ENCODE data around the gene PITPNM3.

PITPNM3 gene

DNA sequence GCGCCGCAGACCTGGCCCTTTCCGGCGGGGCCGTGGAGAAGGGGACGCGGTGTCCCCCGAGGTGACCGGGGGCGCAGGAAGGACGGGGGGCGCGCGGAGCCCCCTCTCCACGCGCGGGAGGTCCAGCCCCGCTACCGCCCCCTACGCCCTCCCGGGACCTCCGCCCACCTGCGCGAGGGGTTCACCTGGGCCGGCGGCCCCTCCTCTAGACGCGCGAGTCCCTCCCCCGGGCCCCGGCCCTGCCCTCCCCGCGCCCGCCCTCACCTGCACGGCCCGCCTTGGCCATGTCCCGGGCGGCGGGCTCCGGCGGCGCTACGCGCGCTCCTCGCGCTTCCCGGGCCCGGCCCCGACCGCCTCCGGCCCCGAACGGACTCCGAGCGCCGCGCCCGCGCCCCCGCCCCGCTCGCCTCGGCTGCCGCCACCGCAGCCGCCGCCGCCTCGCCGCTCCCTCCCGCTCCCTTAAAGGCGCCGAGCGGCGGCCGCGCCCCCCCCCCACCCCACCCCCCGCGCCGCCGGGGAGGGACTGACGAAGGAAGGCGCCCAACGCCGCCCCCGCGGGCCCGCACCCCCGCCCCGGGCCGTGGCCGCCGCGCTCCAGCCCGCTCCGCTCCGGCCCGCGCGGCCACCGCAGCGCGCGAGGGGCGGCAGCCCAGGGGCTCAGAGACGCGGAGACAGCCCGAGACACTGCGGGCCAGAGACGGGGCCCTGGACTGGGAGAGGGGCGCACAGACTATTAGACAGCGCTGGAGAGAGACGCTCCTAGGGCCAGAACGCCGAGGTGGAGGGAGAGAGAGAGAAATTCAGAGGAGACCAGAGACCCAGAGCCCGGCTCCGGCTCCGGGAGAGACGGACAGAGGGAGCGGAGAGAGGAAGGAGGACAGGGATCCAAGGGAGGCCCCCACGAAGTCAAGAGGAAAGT is at the start of gene PITPNM3:
Gene PITPNM3 (minus strand): TSS at position 435 of the 919 bp plus-strand sequence. CDS start 149 bp downstream, at position 286.
- TF ChIP-seq, protein P1, sequence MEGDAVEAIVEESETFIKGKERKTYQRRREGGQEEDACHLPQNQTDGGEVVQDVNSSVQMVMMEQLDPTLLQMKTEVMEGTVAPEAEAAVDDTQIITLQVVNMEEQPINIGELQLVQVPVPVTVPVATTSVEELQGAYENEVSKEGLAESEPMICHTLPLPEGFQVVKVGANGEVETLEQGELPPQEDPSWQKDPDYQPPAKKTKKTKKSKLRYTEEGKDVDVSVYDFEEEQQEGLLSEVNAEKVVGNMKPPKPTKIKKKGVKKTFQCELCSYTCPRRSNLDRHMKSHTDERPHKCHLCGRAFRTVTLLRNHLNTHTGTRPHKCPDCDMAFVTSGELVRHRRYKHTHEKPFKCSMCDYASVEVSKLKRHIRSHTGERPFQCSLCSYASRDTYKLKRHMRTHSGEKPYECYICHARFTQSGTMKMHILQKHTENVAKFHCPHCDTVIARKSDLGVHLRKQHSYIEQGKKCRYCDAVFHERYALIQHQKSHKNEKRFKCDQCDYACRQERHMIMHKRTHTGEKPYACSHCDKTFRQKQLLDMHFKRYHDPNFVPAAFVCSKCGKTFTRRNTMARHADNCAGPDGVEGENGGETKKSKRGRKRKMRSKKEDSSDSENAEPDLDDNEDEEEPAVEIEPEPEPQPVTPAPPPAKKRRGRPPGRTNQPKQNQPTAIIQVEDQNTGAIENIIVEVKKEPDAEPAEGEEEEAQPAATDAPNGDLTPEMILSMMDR (conservative IDR thresholded peaks at IDR 0.05): no peak
- H3K27ac ChIP-seq: peak within 1 kb of the TSS; percentile 44; the same call in 1 of the 2 replicates

- TF ChIP-seq, protein P1 (conservative IDR thresholded peaks at IDR 0.05): no peak
- H3K27ac ChIP-seq: no peak overlapping the region
These were observed 48.8 kb upstream of the PITPNM3 start for GRCh38 chr17:6605142-6605541.

DNA sequence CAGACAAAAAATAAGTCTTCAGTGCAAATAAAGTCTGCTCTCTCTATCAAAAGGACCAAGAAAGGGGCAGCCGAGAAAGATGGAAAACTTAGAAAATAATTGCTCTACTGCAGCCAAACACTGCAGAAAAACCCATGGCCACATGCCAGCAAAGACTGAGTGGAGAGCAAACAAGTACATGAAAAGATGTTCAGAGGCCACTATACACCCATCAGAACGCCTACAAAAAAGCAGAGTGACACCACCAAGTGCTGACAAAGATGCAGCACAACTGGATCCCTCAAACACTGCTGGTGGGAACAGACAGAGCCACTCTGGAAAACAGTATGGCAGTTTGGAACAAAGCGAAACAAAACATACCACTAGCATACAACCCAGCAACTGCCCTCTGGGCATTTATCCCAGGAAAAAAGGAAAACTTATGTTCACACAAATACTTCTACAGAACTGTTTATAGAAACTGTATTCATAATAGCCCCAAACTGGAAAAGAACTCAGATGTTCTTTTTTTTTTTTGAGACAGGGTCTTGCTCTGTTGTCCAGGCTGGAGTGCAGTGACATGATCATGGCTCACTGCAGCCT is 47.5 kb upstream of the PITPNM3 start:
- TF ChIP-seq, protein P1 (conservative IDR thresholded peaks at IDR 0.05): peak; percentile 26
- peak overlapping the region; percentile 27 for H3K27ac ChIP-seq

DNA sequence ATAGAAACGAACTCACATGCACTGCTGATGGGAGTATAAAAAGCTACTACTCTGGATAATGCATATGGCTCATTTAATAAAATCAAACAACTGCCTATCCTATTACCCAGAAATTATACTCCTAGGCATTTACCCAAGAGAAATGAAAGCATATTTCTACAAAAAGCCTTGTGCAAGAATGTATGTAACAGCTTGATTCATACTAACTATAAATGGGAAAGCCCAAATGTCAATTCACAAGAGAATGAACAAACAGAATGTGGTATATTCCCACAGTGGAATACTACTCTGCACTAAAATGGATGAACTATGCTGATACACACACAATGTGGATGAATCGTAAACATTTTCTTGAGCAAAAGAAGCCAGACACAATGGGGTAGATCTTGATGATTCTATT is 45.8 kb upstream of the PITPNM3 start:
- no peak overlapping the region for H3K27ac ChIP-seq
- TF ChIP-seq, protein P1 (conservative IDR thresholded peaks at IDR 0.05): no peak

- peak overlapping the region; percentile 77 for H3K27ac ChIP-seq
- TF ChIP-seq, protein P1 (conservative IDR thresholded peaks at IDR 0.05): no peak
These were observed 43.0 kb upstream of the PITPNM3 start for GRCh38 chr17:6599364-6599763.

DNA sequence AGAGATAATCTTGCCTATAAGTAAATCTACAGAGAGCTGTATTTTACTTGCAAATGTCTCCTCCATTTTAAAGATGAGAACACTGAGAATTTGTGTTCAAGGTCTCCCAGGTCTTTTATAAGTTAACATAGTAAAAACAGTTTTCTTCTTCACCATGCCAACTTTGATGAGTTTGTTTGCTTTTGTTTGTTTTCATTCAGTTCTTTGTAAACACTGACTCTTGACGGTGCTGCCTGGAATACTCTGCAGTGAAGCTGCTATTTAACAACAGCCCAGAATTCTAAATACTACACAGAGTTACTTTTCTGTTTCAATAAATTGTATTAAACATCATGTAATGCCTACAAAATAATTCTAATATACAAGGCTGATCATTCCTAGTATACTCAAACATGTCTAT is 41.4 kb upstream of the PITPNM3 start:
- TF ChIP-seq, protein P1 (conservative IDR thresholded peaks at IDR 0.05): no peak
- H3K27ac ChIP-seq: peak overlapping the region; percentile 77

DNA sequence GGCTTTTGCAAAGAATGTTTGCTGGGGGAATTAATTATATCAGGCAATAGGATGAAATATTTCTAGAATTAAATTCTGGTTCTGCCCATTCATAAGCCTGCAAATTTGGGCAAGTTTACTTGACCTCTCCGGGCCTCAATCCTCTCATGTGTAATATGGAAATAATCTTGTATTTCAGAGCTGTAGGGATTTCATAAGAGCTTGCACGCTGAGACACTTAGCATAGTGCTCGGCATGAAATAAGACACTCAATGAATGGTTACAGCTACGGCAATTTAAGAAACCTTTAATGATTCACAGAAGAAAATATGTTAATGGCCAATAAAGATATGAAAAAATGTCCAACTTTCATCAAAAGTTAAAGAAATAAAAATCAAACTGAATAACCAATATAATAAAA is 40.6 kb upstream of the PITPNM3 start:
- TF ChIP-seq, protein P1 (conservative IDR thresholded peaks at IDR 0.05): no peak
- peak overlapping the region; percentile 77 for H3K27ac ChIP-seq
